ENCODE results near the gene BBS9. TPM values are rescaled to one million over a fixed set of nuclear protein-coding genes. Genes with fewer than 3 reads are reported as not detected.

Gene BBS9
- total RNA-seq, 2 experiments from 2014 or later, result 16.0 to 20.4 TPM

- intact Hi-C loops (cut with DNase I, micrococcal nuclease), result no loop called here
- TF ChIP-seq CTCF (IDR thresholded peaks at IDR 0.05), result no peak
- no peaks in the 10 kb centered on the region for H3K9me3 ChIP-seq (ENCODE audit: control insufficient read depth in 1 of 2, insufficient read depth in 1 of 2, low read length in 2 of 2)
Observed at GRCh38 chr7:33421429-33421828, 292.1 kb downstream of the BBS9 start.

GRCh38 chr7:33422141-33422540, 292.8 kb downstream of the BBS9 start:
- CTCF ChIA-PET, result no interaction called here
- no peak for ATAC-seq (ENCODE audit: poor library complexity)
- DNase-seq, result no peak

More at GRCh38 chr7:33421429-33421828, 292.1 kb downstream of the BBS9 start:
- H3K4me1 ChIP-seq (ENCODE audit: insufficient read depth, low read length), result no peaks in the 10 kb centered on the region
- Mint-ChIP-seq H3K27ac (no peak overlapping the region), H3K9me3 (no peaks in the 10 kb centered on the region), H3K36me3 (ENCODE audit: low read depth) (no peaks in the 10 kb centered on the region), H3K4me3 (no peak overlapping the region), H3K27me3 (no peaks in the 10 kb centered on the region), H3K4me1 (ENCODE audit: low read depth) (no peaks in the 10 kb centered on the region)
- CTCF ChIA-PET, result no interaction called here
- no peaks in the 10 kb centered on the region for H3K36me3 ChIP-seq (ENCODE audit: insufficient read depth, low read length)
- H3K4me3 ChIP-seq (ENCODE audit: low read length), result no peak overlapping the region
- no peak overlapping the region for H3K27ac ChIP-seq (ENCODE audit: low read depth in 1 of 2, low read length in 2 of 2)
- ATAC-seq (ENCODE audit: poor library complexity) (no peak), DNase-seq (no peak)
- POLR2A ChIA-PET, result no interaction called here
- H3K27me3 ChIP-seq (ENCODE audit: control insufficient read depth in 1 of 2, insufficient read depth in 2 of 2, low read length in 2 of 2), result no peaks in the 10 kb centered on the region

GRCh38 chr7:33422825-33423645, 293.7 kb downstream of the BBS9 start:
- Mint-ChIP-seq H3K9me3 (no peaks in the 10 kb centered on the region), H3K36me3 (ENCODE audit: low read depth) (no peaks in the 10 kb centered on the region), H3K4me3 (no peak overlapping the region), H3K27ac (no peak overlapping the region), H3K4me1 (ENCODE audit: low read depth) (no peaks in the 10 kb centered on the region), H3K27me3 (no peaks in the 10 kb centered on the region)
- Histone ChIP-seq H3K9me3 (ENCODE audit: control insufficient read depth in 1 of 2, insufficient read depth in 1 of 2, low read length in 2 of 2) (no peaks in the 10 kb centered on the region), H3K4me1 (ENCODE audit: insufficient read depth, low read length) (no peaks in the 10 kb centered on the region), H3K36me3 (ENCODE audit: insufficient read depth, low read length) (no peaks in the 10 kb centered on the region), H3K27ac (ENCODE audit: low read depth in 1 of 2, low read length in 2 of 2) (no peak overlapping the region), H3K4me3 (ENCODE audit: low read length) (no peak overlapping the region), H3K27me3 (ENCODE audit: control insufficient read depth in 1 of 2, insufficient read depth in 2 of 2, low read length in 2 of 2) (no peaks in the 10 kb centered on the region)
- no peak for TF ChIP-seq CTCF (IDR thresholded peaks at IDR 0.05)
- POLR2A ChIA-PET, result no interaction called here
- DNase-seq, result no peak
- intact Hi-C loops (cut with DNase I, micrococcal nuclease), result no loop called here
- ATAC-seq (ENCODE audit: poor library complexity), result no peak
- CTCF ChIA-PET, result interaction anchor here (0.6 kb wide), 1 partner anchor 230 kb away, joined by 3 read pairs; no protein-coding TSS in a partner anchor

More at GRCh38 chr7:33422141-33422540, 292.8 kb downstream of the BBS9 start:
- H3K36me3 ChIP-seq (ENCODE audit: insufficient read depth, low read length), result no peaks in the 10 kb centered on the region
- no peak overlapping the region for H3K4me3 Mint-ChIP-seq
- intact Hi-C loops (cut with DNase I, micrococcal nuclease), result no loop called here
- no peak for TF ChIP-seq CTCF (IDR thresholded peaks at IDR 0.05)
- no peak overlapping the region for H3K27ac Mint-ChIP-seq
- H3K27me3 ChIP-seq (ENCODE audit: control insufficient read depth in 1 of 2, insufficient read depth in 2 of 2, low read length in 2 of 2), result no peaks in the 10 kb centered on the region
- no peaks in the 10 kb centered on the region for H3K9me3 ChIP-seq (ENCODE audit: control insufficient read depth in 1 of 2, insufficient read depth in 1 of 2, low read length in 2 of 2)
- no peaks in the 10 kb centered on the region for H3K4me1 ChIP-seq (ENCODE audit: insufficient read depth, low read length)
- no peak overlapping the region for H3K4me3 ChIP-seq (ENCODE audit: low read length)
- POLR2A ChIA-PET, result no interaction called here
- no peaks in the 10 kb centered on the region for H3K36me3 Mint-ChIP-seq (ENCODE audit: low read depth)
- no peak overlapping the region for H3K27ac ChIP-seq (ENCODE audit: low read depth in 1 of 2, low read length in 2 of 2)
- no peaks in the 10 kb centered on the region for H3K9me3 Mint-ChIP-seq
- H3K4me1 Mint-ChIP-seq (ENCODE audit: low read depth), result no peaks in the 10 kb centered on the region
- no peaks in the 10 kb centered on the region for H3K27me3 Mint-ChIP-seq
